A549 (cell line): Measurements from ENCODE around the gene LARP4. TPM values are rescaled to one million over a fixed set of nuclear protein-coding genes. Genes with fewer than 3 reads are reported as not detected.

Experiments
- ATAC-seq, 2 experiments: fragments of 200-7000 bp in 1 of 2; fragments of >200 bp in 1 of 2; cut with Nextera tagmentation in 1 of 2; cut with Tn5 transposase in 1 of 2; 3 replicates each; pipeline versions ENCODE4 v1.8.0 to v1.9.1; 2018 to 2020; ENCODE audit warnings: mild to moderate bottlenecking in 1 of 2, moderate library complexity in 1 of 2
- CTCF ChIA-PET: fragments of 300-600 bp; sonication (Branson Sonifier 250); formaldehyde crosslinking; extraction: SDS; loops from one replicate; lab custom pipeline; 2021; ENCODE audit warnings: antibody characterized with exemption, inconsistent platforms; lab: Yijun Ruan, JAX
- POLR2A ChIA-PET: fragments of 350-600 bp; formaldehyde crosslinking; extraction: SDS; loops from one replicate; lab custom pipeline; 2021; ENCODE audit warnings: antibody characterized with exemption, inconsistent platforms; lab: Yijun Ruan, JAX
- DNase-seq, 2 experiments: peaks; one replicate each; pipeline versions ENCODE4 v3.0.0 to v3.0.0-alpha.2; 2011 to 2016; ENCODE audit warnings: low read depth in 1 of 2, low spot score in 1 of 2
- FAIRE-seq: peaks from 2 replicates; lab custom pipeline; 2011; peaks lifted over from hg19 to GRCh38; lab: Jason Lieb, UNC
- H3K27ac ChIP-seq, 2 experiments: fragments of >200 bp; sonication (Bioruptor Twin); formaldehyde crosslinking; 3 replicates each; pipeline ENCODE4 v1.5.1; 2016 to 2017
- H3K4me1 ChIP-seq: fragments of >200 bp; sonication (Bioruptor Twin); formaldehyde crosslinking; 3 replicates; pipeline ENCODE4 v1.6.1; 2016
- H3K4me2 ChIP-seq: fragments of >200 bp; sonication (Bioruptor Twin); formaldehyde crosslinking; 3 replicates; pipeline ENCODE4 v1.6.1; 2016
- H3K4me3 ChIP-seq: fragments of >200 bp; sonication (Bioruptor Twin); formaldehyde crosslinking; 3 replicates; pipeline ENCODE4 v1.5.1; 2016
- H3K9me3 ChIP-seq: fragments of >200 bp; sonication (Bioruptor Twin); formaldehyde crosslinking; 3 replicates; pipeline ENCODE4 v1.6.1; 2016
- CEBPB ChIP-seq, 2 experiments: fragments of >200 bp in 1 of 2; sonication (Bioruptor Twin) in 1 of 2; formaldehyde crosslinking in 1 of 2; IDR thresholded peaks; 2 replicates each; pipeline ENCODE4 v1.6.1; 2012 to 2016
- EHF ChIP-seq: fragments of 250-450 bp; sonication (Bioruptor Pico); IDR thresholded peaks from 2 replicates; pipeline ENCODE4 v1.5.0; 2020; ENCODE audit warnings: mild to moderate bottlenecking
- EHMT2 ChIP-seq: fragments of 200-600 bp; sonication (generic); IDR thresholded peaks from 2 replicates; pipeline ENCODE4 v1.6.1; 2016; ENCODE audit warnings: antibody characterized with exemption, low read depth, mild to moderate bottlenecking, moderate library complexity
- ESRRA ChIP-seq: fragments of 150-350 bp; IDR thresholded peaks from 2 replicates; pipeline ENCODE4 v1.6.1; 2014; ENCODE audit warnings: mild to moderate bottlenecking, low read length, borderline replicate concordance
- GATA3 ChIP-seq: IDR thresholded peaks from 2 replicates; pipeline ENCODE4 v1.6.1; 2012; ENCODE audit warnings: borderline replicate concordance
- HMGXB4 ChIP-seq: fragments of 250-450 bp; sonication (Bioruptor Pico); IDR thresholded peaks from 2 replicates; pipeline ENCODE4 v1.5.0; 2021; ENCODE audit warnings: mild to moderate bottlenecking, moderate library complexity, borderline replicate concordance
- HOXB13 ChIP-seq: fragments of 250-450 bp; sonication (Bioruptor Pico); IDR thresholded peaks from 2 replicates; pipeline ENCODE4 v1.5.0; 2020; ENCODE audit warnings: low read depth, mild to moderate bottlenecking, moderate library complexity
- JUN ChIP-seq, 2 experiments: fragments of >200 bp; sonication (Bioruptor Twin); formaldehyde crosslinking; IDR thresholded peaks; 2 replicates in 1 of 2; 3 replicates in 1 of 2; pipeline ENCODE4 v1.6.1; 2016 to 2017
- JUNB ChIP-seq: fragments of >200 bp; sonication (Bioruptor Twin); formaldehyde crosslinking; IDR thresholded peaks from 2 replicates; pipeline ENCODE4 v1.6.1; 2016
- NPAS2 ChIP-seq: fragments of 250-450 bp; sonication (Bioruptor Pico); IDR thresholded peaks from 2 replicates; pipeline ENCODE4 v1.8.0; 2022; ENCODE audit warnings: mild to moderate bottlenecking, moderate library complexity, borderline replicate concordance
- NR3C1 ChIP-seq: fragments of >200 bp; sonication (Bioruptor Twin); formaldehyde crosslinking; IDR thresholded peaks from 3 replicates; pipeline ENCODE4 v1.6.1; 2017
- POLR2AphosphoS2 ChIP-seq: conservative IDR thresholded peaks from 2 replicates; pipeline ENCODE4 v1.6.1; 2012; ENCODE audit warnings: low read length, improper control_type of control experiment, inconsistent platforms
- RAD21 ChIP-seq, 2 experiments: fragments of >200 bp in 1 of 2; sonication (Bioruptor Twin) in 1 of 2; formaldehyde crosslinking in 1 of 2; IDR thresholded peaks in 1 of 2; conservative IDR thresholded peaks in 1 of 2; 2 replicates in 1 of 2; 3 replicates in 1 of 2; pipeline ENCODE4 v1.6.1; 2012 to 2018; ENCODE audit warnings: inconsistent platforms in 1 of 2
- RCOR1 ChIP-seq: fragments of 150-350 bp; IDR thresholded peaks from 2 replicates; pipeline ENCODE4 v1.6.1; 2014; ENCODE audit warnings: antibody characterized with exemption, low read length, low read depth
- RNF2 ChIP-seq: fragments of 200-600 bp; sonication (generic); IDR thresholded peaks from 2 replicates; pipeline ENCODE4 v1.6.1; 2016; ENCODE audit warnings: low read depth, mild to moderate bottlenecking, antibody characterized with exemption, moderate library complexity, borderline replicate concordance
- SMC3 ChIP-seq: fragments of >200 bp; sonication (Bioruptor Twin); formaldehyde crosslinking; IDR thresholded peaks from 3 replicates; pipeline ENCODE4 v1.6.1; 2018; ENCODE audit warnings: inconsistent platforms
- TFCP2L1 ChIP-seq: fragments of 250-450 bp; sonication (Bioruptor Pico); IDR thresholded peaks from 2 replicates; pipeline ENCODE4 v1.5.0; 2021; ENCODE audit warnings: mild to moderate bottlenecking
- WGBS: methylation state at CpG from one replicate; pipeline ENCODE4 v1.1.6; 2017; ENCODE audit errors: missing lambda C conversion rate; 5-methylcytosine and 5-hydroxymethylcytosine counted together
- polyA plus RNA-seq, 4 experiments: library from polyadenylated mRNA; depleted of rRNA in 3 of 4; stranded (reverse); fragments of >200 nt; fragmentation: RNase III in 1 of 4; extraction: RNeasy Plus Mini Kit Qiagen cat#74134 plus additional on column Dnase treatment in 1 of 4; gene quantifications; 2 replicates in 3 of 4; 3 replicates in 1 of 4; pipeline ENCODE4 v1.2.3, GENCODE V29; 2011 to 2017
- TF ChIP-seq, protein P1 (sequence below): IDR thresholded peaks from 2 replicates; pipeline ENCODE4 v1.6.1; 2012; ENCODE audit warnings: low read depth, borderline replicate concordance
- TF ChIP-seq, protein P2 (sequence below): fragments of 150-350 bp; IDR thresholded peaks from 2 replicates; pipeline ENCODE4 v1.6.1; 2014; ENCODE audit warnings: low read depth, mild to moderate bottlenecking, low read length
- TF ChIP-seq, protein P3 (sequence below): fragments of 200-600 bp; sonication (generic); IDR thresholded peaks from 2 replicates; pipeline ENCODE4 v1.6.1; 2016; ENCODE audit warnings: antibody characterized with exemption, mild to moderate bottlenecking, moderate library complexity
- TF ChIP-seq, protein P4 (sequence below): IDR thresholded peaks from 2 replicates; pipeline ENCODE4 v1.6.1; 2012

The LARP4 gene
- polyA plus RNA-seq, 2 of the 4 experiments (the other 2 are of a cell fraction), result 38.2 to 67.8 TPM

DNA sequence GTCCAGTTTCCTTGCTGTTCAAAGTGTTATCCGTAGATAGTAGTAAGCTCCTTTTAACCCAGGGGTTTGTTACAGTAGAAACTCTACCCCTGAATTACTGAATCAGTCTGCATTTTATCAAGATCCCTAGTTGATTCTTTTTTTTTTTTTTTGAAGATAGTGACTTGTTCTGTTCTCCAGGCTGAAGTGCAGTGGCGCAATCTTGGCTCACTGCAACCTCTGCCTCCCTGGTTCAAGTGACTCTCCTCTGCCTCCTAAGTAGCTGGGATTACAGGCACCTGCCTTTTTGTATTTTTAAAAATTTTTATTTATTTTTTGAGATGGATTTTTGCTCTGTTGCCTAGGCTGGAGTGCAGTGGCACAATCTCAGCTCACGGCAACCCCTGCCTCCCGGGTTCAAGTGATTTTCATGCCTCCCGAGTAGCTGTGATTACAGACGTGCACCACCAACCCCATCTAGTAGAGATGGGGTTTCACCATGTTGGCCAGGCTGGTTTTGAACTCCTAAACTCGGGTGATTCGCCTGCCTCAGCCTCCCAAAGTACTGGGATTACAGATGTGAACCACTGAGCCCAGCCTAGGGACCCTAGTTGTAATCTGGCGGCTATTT lies 10.5 kb downstream of the LARP4 start:
- H3K4me3 ChIP-seq, result no peak overlapping the region
- POLR2A ChIA-PET, result no interaction called here
- CTCF ChIA-PET, result interaction anchor here (0.6 to 0.7 kb wide), 3 partner anchors 18 to 336 kb away, joined by 3 read pairs; no protein-coding TSS in a partner anchor
- WGBS, result 88% methylated on average over 9 of the region's 9 CpGs
- no peak for ATAC-seq
- H3K27ac ChIP-seq, result no peak overlapping the region; a peak in 1 of 6 replicates
- no peaks in the 10 kb centered on the region for H3K9me3 ChIP-seq
- no peak for FAIRE-seq
- no peak for DNase-seq
- H3K4me1 ChIP-seq, result peaks cover 10% of the 10 kb centered on the region; the same call in 2 of the 3 replicates
- no peak for TF ChIP-seq POLR2AphosphoS2
- TF ChIP-seq, protein P1, sequence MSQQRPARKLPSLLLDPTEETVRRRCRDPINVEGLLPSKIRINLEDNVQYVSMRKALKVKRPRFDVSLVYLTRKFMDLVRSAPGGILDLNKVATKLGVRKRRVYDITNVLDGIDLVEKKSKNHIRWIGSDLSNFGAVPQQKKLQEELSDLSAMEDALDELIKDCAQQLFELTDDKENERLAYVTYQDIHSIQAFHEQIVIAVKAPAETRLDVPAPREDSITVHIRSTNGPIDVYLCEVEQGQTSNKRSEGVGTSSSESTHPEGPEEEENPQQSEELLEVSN, result no peak
- peak; percentile 40 to 54; a peak in 2 of 4 replicates for TF ChIP-seq CEBPB (IDR thresholded peaks at IDR 0.05)
- TF ChIP-seq, protein P2, sequence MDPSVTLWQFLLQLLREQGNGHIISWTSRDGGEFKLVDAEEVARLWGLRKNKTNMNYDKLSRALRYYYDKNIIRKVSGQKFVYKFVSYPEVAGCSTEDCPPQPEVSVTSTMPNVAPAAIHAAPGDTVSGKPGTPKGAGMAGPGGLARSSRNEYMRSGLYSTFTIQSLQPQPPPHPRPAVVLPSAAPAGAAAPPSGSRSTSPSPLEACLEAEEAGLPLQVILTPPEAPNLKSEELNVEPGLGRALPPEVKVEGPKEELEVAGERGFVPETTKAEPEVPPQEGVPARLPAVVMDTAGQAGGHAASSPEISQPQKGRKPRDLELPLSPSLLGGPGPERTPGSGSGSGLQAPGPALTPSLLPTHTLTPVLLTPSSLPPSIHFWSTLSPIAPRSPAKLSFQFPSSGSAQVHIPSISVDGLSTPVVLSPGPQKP, result no peak
- no peak for TF ChIP-seq HMGXB4 (CRISPR knock-in tag)
- no peak for TF ChIP-seq EHF (CRISPR knock-in tag)
- no peak for TF ChIP-seq RNF2
- TF ChIP-seq, protein P3, sequence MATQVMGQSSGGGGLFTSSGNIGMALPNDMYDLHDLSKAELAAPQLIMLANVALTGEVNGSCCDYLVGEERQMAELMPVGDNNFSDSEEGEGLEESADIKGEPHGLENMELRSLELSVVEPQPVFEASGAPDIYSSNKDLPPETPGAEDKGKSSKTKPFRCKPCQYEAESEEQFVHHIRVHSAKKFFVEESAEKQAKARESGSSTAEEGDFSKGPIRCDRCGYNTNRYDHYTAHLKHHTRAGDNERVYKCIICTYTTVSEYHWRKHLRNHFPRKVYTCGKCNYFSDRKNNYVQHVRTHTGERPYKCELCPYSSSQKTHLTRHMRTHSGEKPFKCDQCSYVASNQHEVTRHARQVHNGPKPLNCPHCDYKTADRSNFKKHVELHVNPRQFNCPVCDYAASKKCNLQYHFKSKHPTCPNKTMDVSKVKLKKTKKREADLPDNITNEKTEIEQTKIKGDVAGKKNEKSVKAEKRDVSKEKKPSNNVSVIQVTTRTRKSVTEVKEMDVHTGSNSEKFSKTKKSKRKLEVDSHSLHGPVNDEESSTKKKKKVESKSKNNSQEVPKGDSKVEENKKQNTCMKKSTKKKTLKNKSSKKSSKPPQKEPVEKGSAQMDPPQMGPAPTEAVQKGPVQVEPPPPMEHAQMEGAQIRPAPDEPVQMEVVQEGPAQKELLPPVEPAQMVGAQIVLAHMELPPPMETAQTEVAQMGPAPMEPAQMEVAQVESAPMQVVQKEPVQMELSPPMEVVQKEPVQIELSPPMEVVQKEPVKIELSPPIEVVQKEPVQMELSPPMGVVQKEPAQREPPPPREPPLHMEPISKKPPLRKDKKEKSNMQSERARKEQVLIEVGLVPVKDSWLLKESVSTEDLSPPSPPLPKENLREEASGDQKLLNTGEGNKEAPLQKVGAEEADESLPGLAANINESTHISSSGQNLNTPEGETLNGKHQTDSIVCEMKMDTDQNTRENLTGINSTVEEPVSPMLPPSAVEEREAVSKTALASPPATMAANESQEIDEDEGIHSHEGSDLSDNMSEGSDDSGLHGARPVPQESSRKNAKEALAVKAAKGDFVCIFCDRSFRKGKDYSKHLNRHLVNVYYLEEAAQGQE, result no peak
- TF ChIP-seq, all 56 proteins: peak for 1
- H3K4me2 ChIP-seq, result no peak overlapping the region

DNA sequence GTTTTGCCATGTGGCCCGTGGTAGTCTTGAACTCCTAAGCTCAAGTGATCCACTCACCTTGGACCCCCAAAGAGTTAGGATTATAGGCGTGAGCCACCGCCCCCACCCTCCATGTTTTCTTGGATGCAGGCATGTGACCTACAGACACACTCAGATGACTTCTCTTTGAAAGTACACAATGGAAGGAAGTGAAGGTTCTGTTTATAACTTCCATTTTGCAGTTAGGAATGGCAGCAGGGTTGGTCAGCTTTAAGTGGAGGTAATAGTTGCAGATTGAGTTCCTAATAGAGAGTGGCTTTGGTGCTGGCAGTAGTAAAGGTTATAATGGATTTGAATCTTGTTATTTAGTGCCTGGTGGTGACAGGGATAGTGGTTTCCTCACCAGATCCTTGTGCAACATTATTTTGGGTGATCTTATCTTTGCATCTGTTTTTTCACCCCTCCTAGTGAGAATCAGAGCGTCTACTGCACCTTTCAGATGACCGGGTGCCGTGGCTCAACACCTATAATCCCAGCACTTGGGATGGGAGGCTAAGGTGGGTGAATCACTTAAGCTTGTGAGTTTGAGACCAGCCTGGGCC lies 15.3 kb downstream of the LARP4 start:
- 89% methylated on average over 6 of the region's 6 CpGs for WGBS
- ATAC-seq, result no peak
- Histone ChIP-seq H3K4me2 (no peak overlapping the region), H3K9me3 (no peaks in the 10 kb centered on the region), H3K27ac (no peak overlapping the region), H3K4me1 (peaks cover 10% of the 10 kb centered on the region), H3K4me3 (no peak overlapping the region)
- DNase-seq, result no peak
- ChIA-PET POLR2A (interaction anchor here (0.5 kb wide), 1 partner anchor 244 kb away, joined by 6 read pairs; no protein-coding TSS in a partner anchor), CTCF (interaction anchor here (1.2 kb wide), 1 partner anchor 341 kb away, joined by 3 read pairs; no protein-coding TSS in a partner anchor)
- no peak for FAIRE-seq
- TF ChIP-seq JUNB (no peak), HOXB13 (CRISPR knock-in tag) (no peak), SMC3 (no peak), RAD21 (conservative IDR thresholded peaks at IDR 0.05 in 1 of 2, IDR thresholded peaks at IDR 0.05 in 1 of 2) (no peak), RCOR1 (no peak), RNF2 (no peak), TFCP2L1 (CRISPR knock-in tag) (no peak), GATA3 (no peak), JUN (IDR thresholded peaks at IDR 0.05) (no peak), ESRRA (no peak), NR3C1 (no peak), EHMT2 (no peak), EHF (CRISPR knock-in tag) (no peak), NPAS2 (no peak)
- TF ChIP-seq, protein P2, result no peak
- TF ChIP-seq, protein P3, result no peak
- TF ChIP-seq, protein P4, sequence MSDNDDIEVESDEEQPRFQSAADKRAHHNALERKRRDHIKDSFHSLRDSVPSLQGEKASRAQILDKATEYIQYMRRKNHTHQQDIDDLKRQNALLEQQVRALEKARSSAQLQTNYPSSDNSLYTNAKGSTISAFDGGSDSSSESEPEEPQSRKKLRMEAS, result no peak
